Measurements from ENCODE around the gene SLC22A12.

The SLC22A12 gene

GRCh38 chr11:64628596-64628995, 37.6 kb downstream of the SLC22A12 start:
- no peak for DNase-seq (ENCODE audit: low spot score)

GRCh38 chr11:64629103-64629502, 38.1 kb downstream of the SLC22A12 start:
- no peak for DNase-seq (ENCODE audit: low spot score)

- DNase-seq (ENCODE audit: low spot score): no peak
Observed at GRCh38 chr11:64629796-64630562, 39.0 kb downstream of the SLC22A12 start.

- no peak for DNase-seq (ENCODE audit: low spot score)
Observed at GRCh38 chr11:64631675-64632074, 40.7 kb downstream of the SLC22A12 start.

GRCh38 chr11:64632237-64632636, 41.2 kb downstream of the SLC22A12 start:
- DNase-seq (ENCODE audit: low spot score): no peak

GRCh38 chr11:64632654-64633053, 41.6 kb downstream of the SLC22A12 start:
- no peak for DNase-seq (ENCODE audit: low spot score)

GRCh38 chr11:64633555-64634159, 42.6 kb downstream of the SLC22A12 start:
- no peak for DNase-seq (ENCODE audit: low spot score)

GRCh38 chr11:64637334-64638017, 46.5 kb downstream of the SLC22A12 start:
- DNase-seq (ENCODE audit: low spot score): no peak

GRCh38 chr11:64638018-64638665, 47.1 kb downstream of the SLC22A12 start:
- DNase-seq (ENCODE audit: low spot score): no peak

- DNase-seq (ENCODE audit: low spot score): no peak
Observed at GRCh38 chr11:64638829-64639228, 47.8 kb downstream of the SLC22A12 start.

GRCh38 chr11:64639885-64640284, 48.9 kb downstream of the SLC22A12 start:
- no peak for DNase-seq (ENCODE audit: low spot score)

GRCh38 chr11:64641596-64642417, 50.8 kb downstream of the SLC22A12 start:
- DNase-seq (ENCODE audit: low spot score): no peak

GRCh38 chr11:64642418-64642735, 51.4 kb downstream of the SLC22A12 start:
- DNase-seq (ENCODE audit: low spot score): no peak

- DNase-seq (ENCODE audit: low spot score): no peak
Observed at GRCh38 chr11:64642871-64643255, 51.8 kb downstream of the SLC22A12 start.

- no peak for DNase-seq (ENCODE audit: low spot score)
Observed at GRCh38 chr11:64643256-64643881, 52.3 kb downstream of the SLC22A12 start.

- no peak for DNase-seq (ENCODE audit: low spot score)
Observed at GRCh38 chr11:64643920-64644646, 53.1 kb downstream of the SLC22A12 start.

GRCh38 chr11:64644647-64645275, 53.7 kb downstream of the SLC22A12 start:
- DNase-seq (ENCODE audit: low spot score): peak; percentile 16

- no peak for DNase-seq (ENCODE audit: low spot score)
Observed at GRCh38 chr11:64647019-64647779, 56.2 kb downstream of the SLC22A12 start.

GRCh38 chr11:64648551-64648950, 57.5 kb downstream of the SLC22A12 start:
- no peak for DNase-seq (ENCODE audit: low spot score)

GRCh38 chr11:64649291-64649697, 58.3 kb downstream of the SLC22A12 start:
- DNase-seq (ENCODE audit: low spot score): no peak

Measured in RKO (cell line).